NCI-H446 treated with DMSO at 0.1 percent for 48 hours (cell line): ENCODE measurements around the gene FAM171A1.
"Not testable (repeated sequence)": the region's sequence is repeated elsewhere in the genome, so short reads cannot be mapped to it uniquely, and the experiment has no call there.

Experiments
- DNase-seq: peaks from one replicate; lab custom pipeline; 2025; lab: John Stamatoyannopoulos, UW

The FAM171A1 gene

GRCh38 chr10:15370856-15371701 lies at the start of gene FAM171A1:
TSS of gene FAM171A1 (minus strand) at chr10:15371289. CDS start at chr10:15371052, 237 bp downstream.
- peak; percentile 13 for DNase-seq

GRCh38 chr10:15420858-15421257 lies 49.8 kb upstream of the FAM171A1 start:
- DNase-seq, result no peak

- DNase-seq, result no peak
Observed at GRCh38 chr10:15419279-15419874, 48.3 kb upstream of the FAM171A1 start.

GRCh38 chr10:15416034-15416433 lies 44.9 kb upstream of the FAM171A1 start:
- DNase-seq, result no peak

- no peak for DNase-seq
Observed at GRCh38 chr10:15411010-15411409, 39.9 kb upstream of the FAM171A1 start.

- not testable (repeated sequence) for DNase-seq
Observed at GRCh38 chr10:15409350-15409749, 38.3 kb upstream of the FAM171A1 start.

- DNase-seq, result no peak
Observed at GRCh38 chr10:15408557-15408956, 37.5 kb upstream of the FAM171A1 start.

- no peak for DNase-seq
Observed at GRCh38 chr10:15405319-15405718, 34.2 kb upstream of the FAM171A1 start.

- no peak for DNase-seq
Observed at GRCh38 chr10:15401382-15401781, 30.3 kb upstream of the FAM171A1 start.

- not testable (repeated sequence) for DNase-seq
Observed at GRCh38 chr10:15400461-15400860, 29.4 kb upstream of the FAM171A1 start.

GRCh38 chr10:15399060-15399661 lies 28.1 kb upstream of the FAM171A1 start:
- no peak for DNase-seq

- no peak for DNase-seq
Observed at GRCh38 chr10:15395935-15396334, 24.8 kb upstream of the FAM171A1 start.

- no peak for DNase-seq
Observed at GRCh38 chr10:15393139-15393825, 22.2 kb upstream of the FAM171A1 start.

GRCh38 chr10:15391491-15391890 lies 20.4 kb upstream of the FAM171A1 start:
- no peak for DNase-seq

- DNase-seq, result not testable (repeated sequence)
Observed at GRCh38 chr10:15388172-15388571, 17.1 kb upstream of the FAM171A1 start.

GRCh38 chr10:15387021-15387420 lies 15.9 kb upstream of the FAM171A1 start:
- peak; percentile 56 for DNase-seq

- DNase-seq, result no peak
Observed at GRCh38 chr10:15385552-15386455, 14.7 kb upstream of the FAM171A1 start.

GRCh38 chr10:15381420-15381819 lies 10.3 kb upstream of the FAM171A1 start:
- no peak for DNase-seq

GRCh38 chr10:15379078-15379477 lies 8.0 kb upstream of the FAM171A1 start:
- no peak for DNase-seq

- no peak for DNase-seq
Observed at GRCh38 chr10:15378569-15378968, 7.5 kb upstream of the FAM171A1 start.

GRCh38 chr10:15374566-15374965 lies 3.5 kb upstream of the FAM171A1 start:
- DNase-seq, result no peak
